Panc1 (cell line): ENCODE data around the gene ORAI1. TPM values are rescaled to one million over a fixed set of nuclear protein-coding genes. Genes with fewer than 3 reads are reported as not detected.

Experiments used
- ATAC-seq: fragments of 200-7000 bp; cut with Tn5 transposase; 2 replicates; pipeline ENCODE4 v1.9.1; 2020; ENCODE audit warnings: mild to moderate bottlenecking, moderate library complexity
- BruUV-seq: library from RNA; stranded (reverse); fragments of 400-500 nt; replicated peaks from 2 replicates; lab custom pipeline; 2021; lab: Mats Ljungman, UMichigan
- CTCF ChIA-PET: fragments of 300-600 bp; sonication (Branson Sonifier 250); formaldehyde crosslinking; loops from one replicate; lab custom pipeline; 2022; ENCODE audit warnings: antibody characterized with exemption; lab: Charles Lee
- POLR2A ChIA-PET: fragments of 300-600 bp; sonication (Branson Sonifier 250); formaldehyde crosslinking; loops from one replicate; lab custom pipeline; 2022; ENCODE audit warnings: antibody characterized with exemption; lab: Charles Lee
- DNase-seq: peaks from one replicate; pipeline ENCODE4 v3.0.0-alpha.2; 2010; ENCODE audit warnings: low read depth, low spot score
- H3K27ac ChIP-seq: 2 replicates; pipeline ENCODE4 v1.5.1; 2011; ENCODE audit warnings: mild to moderate bottlenecking, low read length, inconsistent platforms
- H3K27me3 ChIP-seq: fragments of 200-500 bp; sonication (Bioruptor generic); 2 replicates; pipeline ENCODE4 v1.6.0; 2014; ENCODE audit warnings: low read length, inconsistent platforms; ENCODE audit not compliant: control insufficient read depth, insufficient read depth
- H3K36me3 ChIP-seq: fragments of 200-500 bp; sonication (Bioruptor generic); 2 replicates; pipeline ENCODE4 v1.5.1; 2014; ENCODE audit warnings: inconsistent platforms, mild to moderate bottlenecking, low read length, moderate library complexity; ENCODE audit not compliant: control insufficient read depth, insufficient read depth
- H3K4me1 ChIP-seq: 2 replicates; pipeline ENCODE4 v1.5.1; 2011; ENCODE audit warnings: inconsistent platforms, mild to moderate bottlenecking, low read length, moderate library complexity; ENCODE audit not compliant: control insufficient read depth, insufficient read depth
- H3K4me3 ChIP-seq, 2 experiments: 2 replicates each; pipeline ENCODE4 v1.5.1; 2011 to 2012; ENCODE audit warnings: low read depth in 2 of 2, low read length in 2 of 2, mild to moderate bottlenecking in 2 of 2, inconsistent platforms in 1 of 2, moderate library complexity in 1 of 2
- H3K9me3 ChIP-seq: fragments of 200-500 bp; sonication (Bioruptor generic); 2 replicates; pipeline ENCODE4 v1.5.1; 2014; ENCODE audit warnings: low read depth, mild to moderate bottlenecking, inconsistent platforms, low read length, moderate library complexity; ENCODE audit not compliant: control insufficient read depth, insufficient read depth
- CTCF ChIP-seq: fragments of 450-650 bp; IDR thresholded peaks from 2 replicates; pipeline ENCODE4 v1.5.1; 2017; ENCODE audit warnings: mild to moderate bottlenecking
- POLR2AphosphoS5 ChIP-seq: IDR thresholded peaks from 2 replicates; pipeline ENCODE4 v1.6.1; 2012; ENCODE audit warnings: mild to moderate bottlenecking, low read depth, low read length, moderate library complexity
- REST ChIP-seq, 2 experiments: IDR thresholded peaks; 2 replicates each; pipeline ENCODE4 v1.6.1; 2011 to 2012; ENCODE audit warnings: low read depth in 2 of 2, control low read depth in 1 of 2, low read length in 1 of 2, mild to moderate bottlenecking in 1 of 2, moderate library complexity in 1 of 2; ENCODE audit not compliant: insufficient read depth in 1 of 2
- SIN3A ChIP-seq: IDR thresholded peaks from 2 replicates; pipeline ENCODE4 v1.6.1; 2012; ENCODE audit warnings: low read depth, mild to moderate bottlenecking, low read length, moderate library complexity, borderline replicate concordance; ENCODE audit not compliant: insufficient read depth
- TCF7L2 ChIP-seq: IDR thresholded peaks from 2 replicates; pipeline ENCODE4 v1.6.1; 2011; ENCODE audit warnings: mild to moderate bottlenecking, low read depth, low read length, inconsistent platforms
- in situ Hi-C: cut with HindIII; loops from 2 replicates; pipeline ENCODE4 v1.10.0; 2016; ENCODE audit warnings: low sequenced_read_pairs, low pct_unique_long_range_greater_than_20kb
- intact Hi-C: fragments of 100-400 bp; cut with micrococcal nuclease; formaldehyde crosslinking; loops from one replicate; pipeline ENCODE4 v1.10.0; 2022; ENCODE audit not compliant: unreplicated experiment
- total RNA-seq: library from RNA; stranded (reverse); gene quantifications from one replicate; pipeline ENCODE4 v1.2.1, GENCODE V29; 2021; ENCODE audit not compliant: unreplicated experiment

ORAI1 gene
- total RNA-seq, 1 experiment from 2014 or later: 36.7 TPM

- DNase-seq (no peak), ATAC-seq (no peak; the same call in 1 of the 2 replicates)
- 0 out of 2 replicates have a peak, but pooled peaks cover 2% of the 10 kb centered on the region for H3K4me1 ChIP-seq
- no peaks in the 10 kb centered on the region for H3K36me3 ChIP-seq
- no peaks in the 10 kb centered on the region for H3K9me3 ChIP-seq
- H3K27ac ChIP-seq: no peak overlapping the region
- CTCF ChIA-PET: no interaction called here
- no peak for TF ChIP-seq CTCF
- no peak for TF ChIP-seq POLR2AphosphoS5
- no peak for TF ChIP-seq REST (IDR thresholded peaks at IDR 0.05; ENCODE audit: insufficient read depth in 1 of 2, low read depth in 2 of 2, low read length in 1 of 2)
- no peak for TF ChIP-seq SIN3A
- no peak for TF ChIP-seq TCF7L2
- POLR2A ChIA-PET: no interaction called here
- no peaks in the 10 kb centered on the region for H3K27me3 ChIP-seq
- intact Hi-C loops: no loop called here
- no TSS peak for BruUV-seq
- in situ Hi-C loops: no loop called here
- peak overlapping the region in 1 of 2 experiments; percentile 50; a peak in 1 of 4 replicates for H3K4me3 ChIP-seq
Observed at GRCh38 chr12:121590476-121591143, 35.7 kb upstream of the ORAI1 start.

- ChIA-PET CTCF (no interaction called here), POLR2A (no interaction called here)
- Histone ChIP-seq H3K4me1 (0 out of 2 replicates have a peak, but pooled peaks cover 2% of the 10 kb centered on the region), H3K27ac (no peak overlapping the region), H3K4me3 (no peak overlapping the region), H3K36me3 (no peaks in the 10 kb centered on the region), H3K27me3 (no peaks in the 10 kb centered on the region), H3K9me3 (no peaks in the 10 kb centered on the region)
- TF ChIP-seq SIN3A (no peak), POLR2AphosphoS5 (no peak), CTCF (no peak), TCF7L2 (no peak), REST (IDR thresholded peaks at IDR 0.05; ENCODE audit: insufficient read depth in 1 of 2, low read depth in 2 of 2, low read length in 1 of 2) (no peak)
- BruUV-seq: no TSS peak
- intact Hi-C loops: no loop called here
- in situ Hi-C loops: no loop called here
- DNase-seq: no peak
- no peak for ATAC-seq
Observed at GRCh38 chr12:121592320-121592719, 34.0 kb upstream of the ORAI1 start.
